Right lobe of liver (tissue), 4 donors: ENCODE results near the gene FAM204A.

ENCODE experiments used
- POLR2A ChIP-seq: fragments of 450-650 bp; IDR thresholded peaks from one replicate; pipeline ENCODE4 v1.6.1; 2017; ENCODE audit warnings: antibody characterized with exemption, mild to moderate bottlenecking
- TF ChIP-seq, protein P1 (sequence below), 4 donors: fragments of 200-600 bp in 3 of 4; fragments of 450-650 bp in 1 of 4; IDR thresholded peaks; one replicate each; pipeline versions ENCODE4 v1.5.1 to v1.8.0; 2016 to 2022; ENCODE audit warnings: antibody characterized with exemption in 4 of 4, mild to moderate bottlenecking in 2 of 4
- donor health status: DM: no; HTN: no; CAD: no.
- donor health status: DM: no; HTN: no; CAD: no.
- donor health status: DM: no; HTN: yes; CAD: no.

DNA sequence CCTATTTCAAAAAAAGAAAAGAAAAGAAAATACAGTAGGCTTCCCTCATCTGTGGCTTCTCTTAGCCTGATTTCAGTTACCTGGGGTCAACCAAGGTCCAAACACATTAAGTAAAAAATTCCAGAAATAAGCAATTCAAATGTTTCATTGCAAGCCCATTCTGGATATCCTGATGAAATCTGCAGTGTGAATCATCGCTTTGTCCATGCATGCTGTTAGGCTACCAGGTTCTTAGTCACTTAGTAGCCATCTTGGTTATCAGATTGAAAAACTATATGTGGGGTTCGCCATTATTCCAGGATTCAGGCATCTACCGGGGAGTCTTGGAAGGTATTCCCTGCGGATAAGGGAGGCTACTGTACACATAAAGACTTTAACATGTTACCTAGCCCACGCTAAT is 991 bp upstream of the FAM204A start:
- no peak for TF ChIP-seq POLR2A
- TF ChIP-seq, protein P1, sequence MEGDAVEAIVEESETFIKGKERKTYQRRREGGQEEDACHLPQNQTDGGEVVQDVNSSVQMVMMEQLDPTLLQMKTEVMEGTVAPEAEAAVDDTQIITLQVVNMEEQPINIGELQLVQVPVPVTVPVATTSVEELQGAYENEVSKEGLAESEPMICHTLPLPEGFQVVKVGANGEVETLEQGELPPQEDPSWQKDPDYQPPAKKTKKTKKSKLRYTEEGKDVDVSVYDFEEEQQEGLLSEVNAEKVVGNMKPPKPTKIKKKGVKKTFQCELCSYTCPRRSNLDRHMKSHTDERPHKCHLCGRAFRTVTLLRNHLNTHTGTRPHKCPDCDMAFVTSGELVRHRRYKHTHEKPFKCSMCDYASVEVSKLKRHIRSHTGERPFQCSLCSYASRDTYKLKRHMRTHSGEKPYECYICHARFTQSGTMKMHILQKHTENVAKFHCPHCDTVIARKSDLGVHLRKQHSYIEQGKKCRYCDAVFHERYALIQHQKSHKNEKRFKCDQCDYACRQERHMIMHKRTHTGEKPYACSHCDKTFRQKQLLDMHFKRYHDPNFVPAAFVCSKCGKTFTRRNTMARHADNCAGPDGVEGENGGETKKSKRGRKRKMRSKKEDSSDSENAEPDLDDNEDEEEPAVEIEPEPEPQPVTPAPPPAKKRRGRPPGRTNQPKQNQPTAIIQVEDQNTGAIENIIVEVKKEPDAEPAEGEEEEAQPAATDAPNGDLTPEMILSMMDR (IDR thresholded peaks at IDR 0.05), result no peak
